SIG-M5 (cell line): ENCODE data around the gene PRKCI.
"Not testable (repeated sequence)": the region's sequence is repeated elsewhere in the genome, so short reads cannot be mapped to it uniquely, and the experiment has no call there.

Source experiments
- DNase-seq: peaks from one replicate; lab custom pipeline; 2025; lab: John Stamatoyannopoulos, UW

Gene PRKCI

GRCh38 chr3:170222647-170223541 is 670 bp downstream of the PRKCI start:
- DNase-seq: no peak

DNA sequence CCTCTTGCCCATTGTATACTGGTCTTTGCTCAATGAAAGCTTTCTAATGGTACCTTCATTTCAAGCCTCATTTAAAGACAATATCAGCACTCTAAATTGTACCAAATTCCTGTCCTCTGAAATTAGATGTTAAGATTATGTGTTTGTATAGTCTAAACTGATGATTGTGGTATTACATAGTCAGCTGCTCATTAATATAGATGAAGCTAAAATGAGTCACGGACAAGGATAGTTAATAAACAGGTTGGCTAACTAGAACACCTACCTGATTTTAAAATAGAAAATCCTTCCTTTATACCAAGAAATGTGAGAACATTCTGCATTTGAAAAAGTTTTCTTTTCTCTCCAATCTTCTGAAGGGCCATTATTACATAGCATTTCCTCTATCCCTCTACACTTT is 2.9 kb downstream of the PRKCI start:
- DNase-seq: no peak

- no peak for DNase-seq
These were observed 4.3 kb downstream of the PRKCI start for GRCh38 chr3:170226426-170226960.

DNA sequence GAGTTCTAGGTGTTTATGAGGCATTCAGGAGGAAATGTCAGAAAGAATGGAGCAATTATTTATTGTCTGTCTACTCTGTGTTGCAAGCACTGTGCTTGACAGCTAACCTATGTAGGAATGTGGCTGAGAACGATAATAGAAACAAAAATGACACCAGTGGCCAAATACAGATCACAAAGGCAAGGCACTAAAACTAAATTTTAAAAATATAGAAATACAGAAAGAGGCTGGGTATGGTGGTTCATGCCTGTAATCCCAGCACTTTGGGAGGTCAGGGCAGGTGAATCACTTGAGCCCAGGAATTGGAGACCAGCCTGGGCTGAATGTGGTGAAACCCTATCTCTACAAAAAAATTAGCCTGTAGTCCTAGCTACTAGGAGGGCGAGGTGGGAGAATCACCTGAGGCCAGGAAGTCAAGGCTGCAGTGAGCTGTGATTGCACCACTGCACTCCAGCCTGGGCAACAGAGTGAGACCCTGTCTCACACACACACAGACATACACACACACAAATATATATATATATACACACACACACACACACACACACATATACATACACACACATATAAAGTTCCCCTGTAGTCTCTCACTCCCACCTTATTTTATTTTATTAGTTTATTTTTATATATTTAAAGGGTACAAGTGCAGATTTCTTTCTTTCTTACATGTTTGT is 6.0 kb downstream of the PRKCI start:
- DNase-seq: no peak

GRCh38 chr3:170232266-170232665 is 10.0 kb downstream of the PRKCI start:
- no peak for DNase-seq

DNA sequence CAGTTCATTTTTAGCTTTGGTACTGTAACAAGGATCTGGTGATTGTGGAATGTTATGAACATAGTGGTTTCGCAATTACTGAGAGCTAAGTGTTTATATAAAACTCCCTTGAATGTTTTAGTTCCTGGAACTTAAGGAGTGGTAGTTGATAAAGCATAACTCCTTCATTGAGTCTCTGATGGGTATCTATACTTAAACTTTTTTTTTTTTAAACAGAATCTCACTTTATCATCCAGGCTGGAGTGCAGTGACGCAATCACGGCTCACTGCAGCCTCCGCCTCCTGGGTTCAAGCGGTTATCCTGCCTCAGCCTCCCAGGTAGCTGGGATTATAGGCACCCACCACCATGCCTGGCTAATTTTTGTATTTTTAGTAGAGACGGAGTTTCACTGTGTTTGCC is 11.3 kb downstream of the PRKCI start:
- DNase-seq: no peak

- DNase-seq: no peak
These were observed 17.9 kb downstream of the PRKCI start for GRCh38 chr3:170240142-170240541.

DNA sequence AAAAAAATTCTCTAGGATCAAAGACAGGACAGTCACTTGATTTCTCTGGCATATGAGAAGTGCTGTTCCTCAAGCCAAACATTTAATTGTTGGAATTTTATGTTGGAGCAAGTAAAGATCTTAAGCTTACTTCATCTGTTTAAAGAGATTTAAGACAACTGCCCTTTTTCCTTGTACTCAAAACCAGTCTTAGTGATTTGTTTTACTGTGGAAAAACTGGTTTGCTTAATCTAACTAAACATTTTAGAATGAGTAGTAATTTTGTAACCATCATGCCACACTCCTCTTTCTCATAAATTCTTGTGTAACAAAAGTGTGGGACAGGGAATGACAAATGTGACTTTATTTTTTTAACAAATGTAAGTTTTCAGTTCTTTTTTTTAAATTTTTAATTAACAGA is 18.4 kb downstream of the PRKCI start:
- DNase-seq: no peak

GRCh38 chr3:170244576-170244975 is 22.4 kb downstream of the PRKCI start:
- no peak for DNase-seq

GRCh38 chr3:170247875-170248274 is 25.7 kb downstream of the PRKCI start:
- no peak for DNase-seq

DNA sequence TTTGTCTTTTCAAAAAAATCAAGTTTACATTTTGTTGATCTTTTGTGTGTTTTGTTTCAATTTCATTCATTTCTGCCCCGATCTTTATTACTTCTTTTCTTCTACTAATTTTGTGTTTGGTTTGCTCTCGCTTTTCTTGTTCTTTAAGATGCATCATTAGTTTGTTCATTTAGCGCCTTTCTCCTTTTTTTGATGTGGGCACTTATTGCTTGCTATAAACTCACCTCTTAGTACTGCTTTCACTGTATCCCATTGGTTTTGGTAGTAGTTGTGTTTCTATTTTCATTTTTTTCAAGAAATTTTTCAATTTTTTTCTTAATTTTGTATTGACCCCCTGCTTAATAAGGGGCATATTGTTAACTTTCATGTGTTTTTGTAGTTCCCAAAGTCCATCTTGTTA is 34.4 kb downstream of the PRKCI start:
- no peak for DNase-seq

DNA sequence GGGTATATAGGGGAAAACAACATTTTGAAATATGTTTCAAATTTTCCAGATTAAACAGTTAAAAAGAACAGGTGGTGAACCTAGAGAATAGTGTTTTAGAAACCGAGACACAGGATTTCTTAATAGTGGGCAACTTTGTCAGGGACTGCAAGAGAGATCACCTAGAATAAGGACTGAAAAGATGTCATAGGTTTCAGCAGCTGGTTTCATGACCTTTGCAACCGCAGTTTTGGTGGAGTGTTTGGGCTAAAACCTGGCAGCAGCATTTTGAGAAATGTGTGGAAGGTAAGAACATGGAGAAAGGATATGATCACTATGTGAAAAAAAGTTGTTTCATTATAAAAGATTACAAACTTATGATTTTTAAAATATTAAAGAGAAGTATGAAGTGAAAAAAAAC is 34.9 kb downstream of the PRKCI start:
- DNase-seq: no peak

DNA sequence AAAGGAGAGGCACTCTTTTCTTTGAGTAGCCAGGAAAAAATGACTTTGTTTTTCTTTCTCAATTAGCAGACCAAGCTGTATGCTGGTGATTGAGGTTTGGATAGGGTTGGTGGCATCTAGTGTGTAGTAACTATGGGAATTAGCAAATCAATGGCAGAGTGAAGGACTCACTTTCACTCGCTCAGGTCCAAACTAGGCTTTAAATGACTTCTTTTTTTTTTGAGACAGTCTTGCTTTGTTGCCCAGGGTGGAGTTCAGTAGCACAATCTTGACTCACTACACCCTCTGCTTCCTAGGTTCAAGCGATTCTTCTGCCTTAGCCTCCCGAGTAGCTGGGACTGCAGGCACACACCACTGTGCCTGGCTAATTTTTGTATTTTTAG is 35.9 kb downstream of the PRKCI start:
- DNase-seq: no peak

GRCh38 chr3:170259907-170260306 is 37.7 kb downstream of the PRKCI start:
- DNase-seq: no peak

DNA sequence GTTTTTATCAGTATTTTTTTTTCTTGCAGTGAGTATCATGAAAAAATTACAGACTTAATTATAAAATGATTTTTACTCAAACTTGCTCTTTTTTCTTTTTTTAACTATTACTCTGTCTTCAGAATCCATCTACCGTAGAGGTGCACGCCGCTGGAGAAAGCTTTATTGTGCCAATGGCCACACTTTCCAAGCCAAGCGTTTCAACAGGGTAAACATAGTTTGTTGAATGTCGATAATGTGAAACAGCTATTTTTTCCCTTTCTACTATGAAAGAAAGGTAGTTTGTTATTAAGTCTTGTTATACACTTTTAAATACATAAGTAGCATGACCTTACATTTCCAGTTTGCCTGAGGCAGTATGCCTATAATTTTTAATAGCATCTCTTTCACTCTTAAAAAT is 45.6 kb downstream of the PRKCI start:
- DNase-seq: no peak

- not testable (repeated sequence) for DNase-seq
These were observed 47.5 kb downstream of the PRKCI start for GRCh38 chr3:170269673-170270254.

GRCh38 chr3:170270282-170270881 is 48.2 kb downstream of the PRKCI start:
- DNase-seq: no peak

- no peak for DNase-seq
These were observed 52.4 kb downstream of the PRKCI start for GRCh38 chr3:170274641-170275040.

GRCh38 chr3:170275832-170276231 is 53.6 kb downstream of the PRKCI start:
- DNase-seq: no peak

- not testable (repeated sequence) for DNase-seq
These were observed 55.1 kb downstream of the PRKCI start for GRCh38 chr3:170277311-170277710.

DNA sequence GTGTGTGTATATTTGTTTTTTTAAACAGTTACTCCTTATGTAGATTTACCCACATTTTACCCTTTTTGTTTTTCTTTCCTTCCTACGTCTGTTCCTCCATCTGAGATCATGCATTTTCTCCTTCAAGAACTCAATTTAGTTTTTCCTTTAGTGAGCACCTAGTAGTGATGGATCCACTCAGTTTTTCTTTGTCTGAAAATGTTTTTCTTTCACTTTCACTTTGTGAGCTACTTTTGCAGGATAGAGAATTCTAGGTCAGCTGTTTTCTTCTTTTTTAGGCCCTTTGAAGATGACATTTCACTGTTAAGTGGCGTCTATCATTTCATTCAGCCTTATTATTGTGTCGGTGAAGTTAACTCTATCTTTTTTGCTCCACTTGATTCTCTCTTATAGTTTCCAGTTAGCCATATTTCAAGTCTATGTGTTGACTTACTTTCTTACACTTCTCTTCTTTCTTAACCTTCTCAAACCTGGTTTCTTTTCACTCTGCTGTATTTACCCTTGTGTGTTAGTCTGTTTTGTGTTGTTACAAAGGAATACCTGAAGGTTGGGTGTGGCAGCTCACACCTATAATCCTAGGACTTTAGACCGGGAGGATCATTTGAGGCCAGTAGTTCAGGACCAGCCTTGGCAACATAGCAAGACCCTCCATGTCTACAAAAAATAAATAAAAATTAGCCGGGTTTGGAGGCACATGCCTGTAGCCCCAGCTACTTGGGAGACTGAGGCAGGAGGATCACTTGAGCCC is 55.8 kb downstream of the PRKCI start:
- DNase-seq: no peak

DNA sequence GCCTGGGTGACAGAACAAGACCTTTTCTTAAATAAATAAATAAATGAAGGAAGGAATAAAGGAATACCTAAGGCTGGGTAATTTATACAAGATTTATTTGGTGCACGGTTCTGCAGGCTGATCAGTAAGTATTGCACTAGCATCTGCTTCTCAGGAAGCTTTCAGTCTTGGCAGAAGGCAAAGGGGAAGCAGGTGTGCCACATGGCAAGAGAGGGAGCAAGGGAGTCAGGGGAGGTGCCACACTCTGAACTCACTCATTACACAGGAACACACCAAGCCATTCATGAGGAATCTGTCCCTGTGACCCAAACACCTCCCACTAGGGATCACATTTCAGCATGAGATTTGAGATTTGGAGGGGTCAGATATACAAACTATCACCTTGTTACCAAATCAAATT is 56.4 kb downstream of the PRKCI start:
- no peak for DNase-seq
